Kidney epithelial cell (primary cell): Measurements from ENCODE around the gene TRIM50. TPM values are rescaled to one million over a fixed set of nuclear protein-coding genes. Genes with fewer than 3 reads are reported as not detected.
"Not testable (repeated sequence)": the region's sequence is repeated elsewhere in the genome, so short reads cannot be mapped to it uniquely, and the experiment has no call there.

Experiments
- DNase-seq: peaks from one replicate; pipeline ENCODE4 v3.0.0-alpha.2; 2010; ENCODE audit warnings: low read depth
- H3K27me3 ChIP-seq: 2 replicates; pipeline ENCODE4 v1.6.0; 2011; ENCODE audit warnings: low read length; ENCODE audit not compliant: control insufficient read depth, insufficient read depth
- H3K36me3 ChIP-seq: 2 replicates; pipeline ENCODE4 v1.5.1; 2011; ENCODE audit warnings: low read length; ENCODE audit not compliant: control insufficient read depth, insufficient read depth
- H3K4me3 ChIP-seq: 2 replicates; pipeline ENCODE4 v1.5.1; 2011; ENCODE audit warnings: low read depth, mild to moderate bottlenecking, control low read depth, low read length
- CTCF ChIP-seq: IDR thresholded peaks from 2 replicates; pipeline ENCODE4 v1.5.1; 2011; ENCODE audit warnings: mild to moderate bottlenecking, moderate library complexity, low read length, control low read depth, inconsistent platforms; ENCODE audit not compliant: insufficient read depth, poor library complexity, severe bottlenecking
- total RNA-seq: library from RNA; depleted of rRNA; stranded (reverse); fragments of >200 nt; gene quantifications from 2 replicates; pipeline ENCODE4 v1.2.3, GENCODE V29; 2015

The TRIM50 gene
- total RNA-seq, result not detected in 2 replicates

- H3K4me3 ChIP-seq, H3K36me3 ChIP-seq, H3K27me3 ChIP-seq, DNase-seq: not testable (repeated sequence)
Measured at GRCh38 chr7:73327922-73328321, at the start of gene TRIM50, which contains the start of gene FKBP6. TSS of gene TRIM50 (minus strand) at chr7:73328082. CDS start at chr7:73324787, 3,295 bp downstream. TSS of gene FKBP6 (plus strand) at chr7:73328161. CDS start at chr7:73328429, 268 bp downstream.

GRCh38 chr7:73376671-73377412, 49.0 kb upstream of the TRIM50 start:
- DNase-seq, result no peak
- no peak overlapping the region for H3K4me3 ChIP-seq

GRCh38 chr7:73376262-73376661, 48.4 kb upstream of the TRIM50 start:
- peaks cover 24% of the 10 kb centered on the region for H3K27me3 ChIP-seq
- H3K36me3 ChIP-seq, H3K4me3 ChIP-seq, DNase-seq: not testable (repeated sequence)

More at GRCh38 chr7:73376671-73377412, 49.0 kb upstream of the TRIM50 start:
- H3K36me3 ChIP-seq, result no peaks in the 10 kb centered on the region
- no peak for TF ChIP-seq CTCF
- H3K27me3 ChIP-seq, result peaks cover 24% of the 10 kb centered on the region

GRCh38 chr7:73373741-73374140, 45.9 kb upstream of the TRIM50 start:
- no peaks in the 10 kb centered on the region for H3K36me3 ChIP-seq
- TF ChIP-seq CTCF, result no peak
- DNase-seq, result no peak
- H3K27me3 ChIP-seq, result peaks cover 23% of the 10 kb centered on the region
- H3K4me3 ChIP-seq, result no peak overlapping the region

- no peak for DNase-seq
- Histone ChIP-seq H3K36me3 (no peaks in the 10 kb centered on the region), H3K4me3 (no peak overlapping the region), H3K27me3 (peaks cover 5% of the 10 kb centered on the region)
- TF ChIP-seq CTCF, result no peak
Measured at GRCh38 chr7:73369622-73370021, 41.7 kb upstream of the TRIM50 start.

- no peak overlapping the region for H3K4me3 ChIP-seq
- no peak for TF ChIP-seq CTCF
- H3K36me3 ChIP-seq, result no peaks in the 10 kb centered on the region
- H3K27me3 ChIP-seq, result peaks cover 11% of the 10 kb centered on the region
- no peak for DNase-seq
Measured at GRCh38 chr7:73369009-73369408, 41.1 kb upstream of the TRIM50 start.

GRCh38 chr7:73366990-73367389, 39.1 kb upstream of the TRIM50 start:
- Histone ChIP-seq H3K27me3 (peaks cover 15% of the 10 kb centered on the region), H3K36me3 (no peaks in the 10 kb centered on the region), H3K4me3 (no peak overlapping the region)
- no peak for TF ChIP-seq CTCF
- no peak for DNase-seq
